Calu3 (cell line): ENCODE measurements around the gene PCGF6. TPM values are rescaled to one million over a fixed set of nuclear protein-coding genes. Genes with fewer than 3 reads are reported as not detected.

ENCODE experiments used
- BruUV-seq: library from RNA; stranded (reverse); fragments of 400-500 nt; replicated peaks from 2 replicates; lab custom pipeline; 2021; lab: Mats Ljungman, UMichigan
- CTCF ChIA-PET: fragments of 300-600 bp; sonication (Branson Sonifier 250); formaldehyde crosslinking; loops from one replicate; lab custom pipeline; 2022; ENCODE audit warnings: antibody characterized with exemption; lab: Charles Lee
- DNase-seq: peaks from one replicate; pipeline ENCODE4 v3.0.0; 2022
- H3K27ac Mint-ChIP-seq: one replicate; pipeline ENCODE4 v1.8.0; 2022; ENCODE audit warnings: mixed read lengths; ENCODE audit not compliant: unreplicated experiment
- H3K27me3 Mint-ChIP-seq: one replicate; pipeline ENCODE4 v1.8.0; 2022; ENCODE audit warnings: mixed read lengths; ENCODE audit not compliant: unreplicated experiment
- H3K36me3 Mint-ChIP-seq: one replicate; pipeline ENCODE4 v1.8.0; 2022; ENCODE audit warnings: mild to moderate bottlenecking, moderate library complexity, mixed read lengths; ENCODE audit not compliant: insufficient read depth, unreplicated experiment
- H3K4me1 Mint-ChIP-seq: one replicate; pipeline ENCODE4 v1.8.0; 2022; ENCODE audit warnings: mild to moderate bottlenecking, low read depth, mixed read lengths; ENCODE audit not compliant: unreplicated experiment
- H3K4me3 Mint-ChIP-seq: one replicate; pipeline ENCODE4 v1.8.0; 2022; ENCODE audit warnings: mild to moderate bottlenecking, low read depth, moderate library complexity, mixed read lengths; ENCODE audit not compliant: unreplicated experiment
- H3K9me3 Mint-ChIP-seq: one replicate; pipeline ENCODE4 v1.8.0; 2022; ENCODE audit warnings: low read depth, mixed read lengths; ENCODE audit not compliant: unreplicated experiment
- CTCF ChIP-seq: fragments of 200-600 bp; IDR thresholded peaks from one replicate; pipeline ENCODE4 v1.8.0; 2022; ENCODE audit warnings: antibody characterized with exemption; ENCODE audit not compliant: unreplicated experiment
- intact Hi-C: fragments of 100-400 bp; cut with micrococcal nuclease; formaldehyde crosslinking; loops from one replicate; pipeline ENCODE4 v1.10.0; 2022; ENCODE audit not compliant: unreplicated experiment
- total RNA-seq: library from RNA; stranded (reverse); gene quantifications from 2 replicates; pipeline ENCODE4 v1.2.3, GENCODE V29; 2022

The PCGF6 gene
- total RNA-seq, 1 experiment from 2014 or later = 4.8 TPM

GRCh38 chr10:103310197-103310596, 40.7 kb downstream of the PCGF6 start:
- no peaks in the 10 kb centered on the region for H3K36me3 Mint-ChIP-seq
- H3K4me1 Mint-ChIP-seq = no peaks in the 10 kb centered on the region
- no peaks in the 10 kb centered on the region for H3K9me3 Mint-ChIP-seq
- no peak overlapping the region for H3K4me3 Mint-ChIP-seq
- no peak overlapping the region for H3K27ac Mint-ChIP-seq
- no peak for DNase-seq
- intact Hi-C loops = no loop called here
- no peaks in the 10 kb centered on the region for H3K27me3 Mint-ChIP-seq
- CTCF ChIA-PET = no interaction called here
- no peak for TF ChIP-seq CTCF
- BruUV-seq = no TSS peak

GRCh38 chr10:103307594-103307993, 43.3 kb downstream of the PCGF6 start:
- CTCF ChIA-PET = no interaction called here
- no peak overlapping the region for H3K27ac Mint-ChIP-seq
- H3K4me1 Mint-ChIP-seq = no peaks in the 10 kb centered on the region
- intact Hi-C loops = no loop called here
- no peak overlapping the region for H3K4me3 Mint-ChIP-seq
- no peaks in the 10 kb centered on the region for H3K36me3 Mint-ChIP-seq
- TF ChIP-seq CTCF = no peak
- BruUV-seq = no TSS peak
- no peak for DNase-seq
- no peaks in the 10 kb centered on the region for H3K9me3 Mint-ChIP-seq
- H3K27me3 Mint-ChIP-seq = no peaks in the 10 kb centered on the region

GRCh38 chr10:103295374-103296015, 55.4 kb downstream of the PCGF6 start:
- no peaks in the 10 kb centered on the region for H3K9me3 Mint-ChIP-seq
- CTCF ChIA-PET = no interaction called here
- no peak overlapping the region for H3K27ac Mint-ChIP-seq
- TF ChIP-seq CTCF = no peak
- no peaks in the 10 kb centered on the region for H3K4me1 Mint-ChIP-seq
- BruUV-seq = no TSS peak
- no peaks in the 10 kb centered on the region for H3K36me3 Mint-ChIP-seq
- no peaks in the 10 kb centered on the region for H3K27me3 Mint-ChIP-seq
- DNase-seq = no peak
- no peak overlapping the region for H3K4me3 Mint-ChIP-seq
- intact Hi-C loops = no loop called here

GRCh38 chr10:103291588-103291987, 59.4 kb downstream of the PCGF6 start:
- Mint-ChIP-seq H3K27me3 (no peaks in the 10 kb centered on the region), H3K27ac (no peak overlapping the region), H3K9me3 (no peaks in the 10 kb centered on the region), H3K4me1 (no peaks in the 10 kb centered on the region), H3K36me3 (no peaks in the 10 kb centered on the region), H3K4me3 (no peak overlapping the region)
- BruUV-seq = no TSS peak
- DNase-seq = no peak
- intact Hi-C loops = no loop called here
- TF ChIP-seq CTCF = no peak
- CTCF ChIA-PET = no interaction called here
